Activated T-helper 1 cell treated with anti-CD3 and anti-CD28 coated beads, Interleukin-2, amount 50 U/mL, for 16 hours (primary cell): ENCODE results near the gene CLSTN2.

Source experiments
- DNase-seq, 2 donors: peaks; one replicate each; pipeline ENCODE4 v3.0.0-alpha.2; 2020; ENCODE audit warnings: low read depth in 1 of 2, low spot score in 1 of 2

The CLSTN2 gene

DNA sequence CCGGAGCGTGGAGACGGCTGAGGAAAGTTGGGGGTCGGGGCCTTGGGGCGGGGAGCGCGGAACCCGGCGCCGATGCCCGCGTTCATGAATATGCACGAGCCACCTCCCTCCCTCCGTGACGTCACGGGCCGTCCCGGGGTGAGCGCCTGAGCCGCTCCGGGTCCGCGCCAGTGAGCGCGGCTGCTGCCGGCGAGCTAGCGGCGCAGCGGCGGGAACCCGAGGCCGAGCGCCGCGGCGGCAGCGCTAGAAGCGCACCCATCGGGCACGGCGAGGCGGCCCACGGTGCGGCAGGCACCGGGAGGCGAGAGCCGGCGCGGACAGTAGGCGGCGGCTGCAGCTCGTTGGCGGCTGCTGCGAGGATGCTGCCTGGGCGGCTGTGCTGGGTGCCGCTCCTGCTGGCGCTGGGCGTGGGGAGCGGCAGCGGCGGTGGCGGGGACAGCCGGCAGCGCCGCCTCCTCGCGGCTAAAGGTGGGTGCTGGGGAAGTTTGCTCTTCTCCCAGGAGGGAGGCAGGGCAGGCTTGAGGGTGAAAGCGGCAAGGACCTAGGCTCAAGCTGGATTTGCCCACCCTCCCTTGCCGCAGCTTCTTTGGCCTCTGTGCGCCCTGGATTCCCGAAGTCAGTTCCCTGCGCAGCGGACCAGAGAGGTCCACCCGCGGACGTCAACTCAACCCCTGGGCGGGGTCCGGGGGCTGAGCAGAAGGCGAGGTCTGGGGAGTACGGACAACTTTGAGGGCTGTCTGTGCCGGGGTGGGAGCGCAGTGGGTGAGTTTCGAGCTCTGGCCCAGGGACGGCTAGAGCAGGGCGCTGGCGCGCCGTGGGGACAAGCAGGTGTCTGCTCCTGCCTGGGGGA lies at the start of gene CLSTN2:
CLSTN2 (plus strand) TSS at position 170 of the 850 bp plus-strand sequence.
- no peak for DNase-seq

DNA sequence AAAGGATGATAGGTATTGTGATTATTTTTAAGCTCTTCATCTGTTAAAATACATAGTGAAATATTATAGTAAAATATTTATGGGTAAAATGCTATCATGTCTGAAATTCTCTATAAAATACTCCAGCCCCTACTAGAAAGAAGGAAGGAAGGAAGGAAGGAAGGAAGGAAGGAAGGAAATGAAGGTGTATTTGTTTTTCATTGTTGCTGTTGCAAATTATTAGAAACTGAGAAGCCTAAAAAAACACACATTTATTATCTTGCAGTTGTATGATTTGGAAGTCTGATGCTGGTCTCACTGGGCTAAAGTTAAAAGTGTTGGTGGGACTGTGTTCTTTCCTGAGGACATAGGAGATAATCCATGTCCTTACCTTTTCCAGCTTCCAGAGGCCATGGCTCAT lies 47.6 kb upstream of the CLSTN2 start:
- DNase-seq: no peak

DNA sequence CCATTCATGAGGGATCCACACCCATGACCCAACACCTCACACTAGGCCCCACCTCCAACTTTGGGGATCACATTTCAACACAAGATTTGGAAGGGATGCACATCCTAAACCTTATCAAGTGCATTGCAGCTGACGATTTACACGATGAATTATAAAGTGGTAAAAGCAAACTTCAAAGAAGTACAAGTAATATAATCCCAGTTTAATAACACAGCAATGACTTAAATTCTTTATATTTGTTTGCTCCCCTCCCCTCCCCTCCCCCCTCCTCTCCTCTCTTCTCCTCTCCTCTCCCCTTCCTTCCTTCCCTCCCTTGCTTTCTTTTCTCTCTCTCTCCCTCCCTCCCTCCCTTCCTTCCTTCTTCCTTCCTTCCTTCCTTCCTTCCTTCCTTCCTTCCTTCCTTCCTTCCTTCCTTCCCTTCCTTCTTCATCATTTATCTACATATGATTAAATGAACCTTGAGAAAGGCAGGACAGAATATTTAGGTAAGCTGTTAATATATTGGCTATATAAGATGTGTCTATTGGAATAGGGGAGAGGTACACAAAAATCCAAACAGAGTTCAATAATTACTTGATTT lies 46.3 kb upstream of the CLSTN2 start:
- DNase-seq: no peak

DNA sequence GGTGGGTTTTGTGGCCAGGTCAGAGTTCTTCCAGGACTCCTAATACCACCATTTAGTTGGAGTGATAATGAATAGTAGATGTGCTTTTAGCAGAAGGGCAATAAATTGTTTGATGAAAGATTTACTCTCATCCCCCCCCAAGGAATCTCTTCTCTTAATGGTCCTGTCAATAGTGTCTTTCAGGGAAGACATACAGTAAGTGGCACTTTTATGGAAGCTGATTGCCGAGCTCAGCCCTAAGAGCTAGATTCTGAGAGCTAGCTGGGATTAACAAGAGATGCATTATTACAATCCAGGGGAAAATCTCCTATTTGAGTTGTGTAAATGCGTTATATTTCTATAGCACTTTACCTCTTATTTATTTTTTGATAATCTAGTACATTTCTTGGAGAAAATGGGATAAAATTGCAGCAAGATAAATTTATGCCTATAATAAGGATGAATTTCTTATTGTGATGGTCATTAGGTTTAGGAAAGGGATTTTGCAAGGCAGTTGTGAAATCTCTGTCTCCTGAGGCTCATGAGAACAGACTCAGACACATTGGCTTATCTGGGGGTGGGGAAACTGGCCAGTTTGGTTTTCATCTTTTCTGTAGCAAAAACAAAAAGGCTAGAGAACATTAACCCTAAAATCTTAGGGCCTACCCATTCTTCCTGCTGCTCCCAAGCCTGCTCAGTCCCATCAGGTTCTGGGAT lies 41.6 kb upstream of the CLSTN2 start:
- no peak for DNase-seq

DNA sequence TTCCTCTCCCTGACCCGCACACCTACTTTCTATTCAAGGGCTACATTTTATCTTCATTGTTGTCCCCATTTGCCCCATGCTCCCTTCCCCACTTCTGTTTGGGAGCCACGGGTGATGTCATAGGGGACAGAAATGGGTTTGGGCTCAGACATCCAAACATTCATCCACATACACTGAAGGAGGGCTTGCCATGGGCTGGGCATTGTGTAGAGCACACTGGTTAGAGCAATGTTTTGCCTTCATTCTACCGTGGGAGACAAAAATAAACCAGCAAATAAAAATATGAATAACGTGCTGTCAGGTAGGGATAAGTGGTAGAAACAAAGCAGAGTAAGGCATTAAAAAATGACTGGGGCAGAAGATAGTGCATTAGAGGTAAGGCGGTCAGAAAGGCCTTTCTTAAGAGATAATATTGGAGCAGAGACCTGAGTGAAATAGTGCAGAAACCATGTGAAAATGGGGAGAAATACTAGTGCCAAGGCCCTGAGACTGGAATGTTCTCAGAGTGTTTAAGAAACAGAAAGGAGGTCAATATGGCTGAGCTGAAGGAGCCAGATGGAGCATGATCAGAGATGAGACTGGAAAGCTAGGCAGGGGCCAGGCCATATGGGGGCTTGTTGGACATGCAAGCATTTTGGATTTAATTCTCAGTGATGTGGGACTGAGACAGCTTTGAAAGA lies 40.9 kb upstream of the CLSTN2 start:
- no peak for DNase-seq

DNA sequence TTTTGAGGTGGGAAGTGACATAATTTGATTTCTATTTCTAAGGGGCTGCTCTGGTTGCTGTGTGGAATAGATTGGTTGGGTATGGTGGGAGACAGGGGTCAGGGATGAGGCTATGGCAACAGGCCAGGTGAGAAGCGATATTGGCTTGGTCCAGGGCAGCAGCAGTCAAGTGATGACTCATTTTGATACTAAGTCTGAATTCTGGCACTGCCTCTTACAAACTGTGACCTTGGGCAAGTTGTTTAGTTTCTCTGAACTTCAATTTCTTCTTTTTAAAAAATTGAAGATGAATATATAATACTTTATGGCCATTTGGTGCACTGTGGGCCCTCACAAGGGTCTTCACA lies 40.4 kb upstream of the CLSTN2 start:
- DNase-seq: no peak

DNA sequence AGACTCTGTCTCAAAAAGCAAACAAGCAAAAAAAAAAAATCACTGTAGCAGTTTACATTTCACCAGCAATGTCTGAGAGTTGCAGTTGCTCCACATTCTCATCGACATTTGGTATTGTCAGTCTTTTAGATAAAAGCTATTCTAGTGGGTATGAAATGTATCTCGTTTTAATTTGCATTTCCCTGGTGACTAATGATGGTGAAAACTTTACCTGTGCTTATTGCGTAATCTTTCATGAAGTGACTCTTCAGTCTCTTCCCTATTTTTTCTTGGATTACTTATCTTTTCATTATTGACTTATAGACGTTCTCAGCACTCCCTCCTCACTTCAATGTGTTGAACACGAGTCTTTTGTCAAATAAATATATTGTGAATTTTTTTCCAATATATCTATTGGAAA lies 37.2 kb upstream of the CLSTN2 start:
- no peak for DNase-seq

DNA sequence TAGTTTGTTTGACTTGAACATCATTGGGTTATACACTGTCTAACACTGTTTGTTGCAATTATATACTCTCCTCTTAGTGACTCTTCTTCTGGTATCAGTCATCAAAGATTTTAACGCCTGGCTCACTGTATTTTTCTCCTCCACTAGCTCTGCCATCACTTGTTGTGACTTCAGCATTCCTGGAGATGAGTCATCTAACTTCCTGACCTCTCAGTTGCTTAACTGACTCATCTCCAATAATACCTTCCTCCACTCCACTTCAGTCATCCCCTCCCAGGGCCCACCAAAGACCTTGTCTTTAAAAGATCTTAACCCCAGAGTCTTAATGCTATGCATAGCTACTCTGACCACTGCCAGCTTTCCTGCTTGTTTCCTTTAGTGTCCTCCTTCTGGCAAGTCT lies 28.6 kb upstream of the CLSTN2 start:
- DNase-seq: no peak

DNA sequence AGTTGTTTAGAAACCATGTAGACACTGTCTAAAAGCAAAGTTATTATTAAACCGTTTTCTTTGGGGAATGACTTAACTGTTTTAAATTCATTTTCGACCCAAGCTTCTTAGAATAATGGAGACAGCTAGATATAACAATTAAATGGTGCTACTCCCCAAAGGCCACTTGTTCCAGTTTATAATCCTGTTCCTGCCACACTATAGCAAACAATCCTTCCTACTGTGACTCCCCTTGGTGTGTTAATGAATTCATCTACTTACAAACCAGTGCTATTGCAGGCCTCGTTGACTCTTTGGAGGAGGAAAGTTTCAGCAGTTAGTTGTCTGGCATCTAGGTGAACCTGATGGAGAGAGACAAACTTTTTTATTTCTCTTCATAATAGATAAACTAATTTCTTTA lies 25.2 kb upstream of the CLSTN2 start:
- DNase-seq: no peak

DNA sequence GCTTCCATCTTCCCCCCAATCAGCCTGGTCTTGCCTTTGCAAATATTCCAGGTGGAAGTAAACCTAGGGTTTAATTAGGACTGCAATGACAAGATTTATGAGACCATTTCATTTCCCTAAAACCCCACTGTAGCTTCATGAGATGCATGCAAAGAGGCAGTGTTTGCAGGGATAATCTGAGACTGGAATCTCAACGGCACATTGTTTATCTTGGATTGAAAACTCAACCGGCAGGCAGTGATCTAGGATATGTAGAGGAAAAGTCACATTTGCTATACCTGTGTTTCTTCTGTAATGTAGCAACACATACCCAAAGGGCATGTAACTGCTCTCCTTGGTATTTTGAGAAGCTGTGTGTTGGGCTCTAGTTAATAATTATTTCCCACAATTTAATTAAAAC lies 18.7 kb upstream of the CLSTN2 start:
- no peak for DNase-seq

DNA sequence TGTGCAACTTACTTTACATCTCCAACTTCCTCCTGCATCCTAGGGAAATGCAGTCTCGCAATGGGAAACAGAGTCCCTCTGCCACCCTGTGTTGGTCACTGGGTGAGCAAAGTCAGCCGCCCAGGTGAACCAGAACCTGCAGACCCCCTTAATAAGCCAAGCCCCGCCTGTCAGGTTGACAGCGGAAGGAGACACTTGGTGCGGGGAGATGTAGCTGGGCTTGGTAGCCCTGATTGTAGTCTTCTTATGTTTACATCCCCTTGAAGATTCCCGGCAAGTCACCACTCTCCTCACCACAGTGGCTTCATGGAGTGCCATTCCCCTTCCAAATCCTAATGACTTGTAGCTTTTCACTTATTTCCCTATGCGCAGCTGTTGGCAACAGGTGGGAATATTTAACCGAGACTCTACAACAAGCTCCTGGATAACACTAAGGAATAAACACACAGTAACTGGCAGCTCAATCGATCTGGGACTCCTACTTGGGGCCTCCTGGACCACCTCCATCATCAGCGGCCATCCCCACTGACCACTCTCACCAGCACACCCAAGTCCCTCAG lies 17.7 kb upstream of the CLSTN2 start:
- DNase-seq: no peak

DNA sequence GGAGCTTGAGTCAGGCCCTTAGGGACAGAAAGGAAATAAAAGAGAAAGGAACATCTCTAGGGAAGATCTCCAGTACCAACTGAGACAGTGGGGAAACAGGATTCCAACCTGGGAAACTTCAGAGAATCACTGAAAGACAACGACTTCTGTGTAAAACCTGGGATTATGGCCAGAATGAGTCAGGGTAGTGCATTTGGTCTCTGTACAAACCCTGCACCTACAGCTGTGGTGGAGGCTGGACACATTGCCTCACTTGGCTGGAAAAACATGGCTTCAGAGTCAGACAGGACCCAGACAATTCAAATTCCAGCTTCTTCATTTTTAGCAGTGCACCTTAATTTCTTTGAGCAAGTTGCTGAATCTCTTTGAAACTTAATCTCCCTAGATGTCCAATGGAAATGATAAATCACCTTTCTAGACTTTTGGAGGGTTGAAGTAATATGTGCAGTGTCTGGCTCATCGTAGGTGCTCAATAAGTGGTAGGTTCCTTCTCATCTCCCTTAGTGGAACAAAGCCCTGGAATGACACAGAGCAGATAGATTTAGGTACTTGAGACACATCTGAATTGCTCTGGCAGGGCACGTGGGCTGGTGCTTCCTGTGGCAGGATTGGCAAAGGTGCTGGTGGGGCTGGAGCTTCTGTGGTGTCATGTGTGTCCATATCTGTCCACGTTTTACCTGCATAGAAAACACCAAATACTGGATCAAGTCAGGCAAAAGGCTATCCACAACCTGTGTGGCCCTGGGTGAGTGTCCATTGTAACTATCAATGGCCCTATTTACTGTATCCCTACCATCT lies 6.1 kb upstream of the CLSTN2 start:
- DNase-seq: no peak

DNA sequence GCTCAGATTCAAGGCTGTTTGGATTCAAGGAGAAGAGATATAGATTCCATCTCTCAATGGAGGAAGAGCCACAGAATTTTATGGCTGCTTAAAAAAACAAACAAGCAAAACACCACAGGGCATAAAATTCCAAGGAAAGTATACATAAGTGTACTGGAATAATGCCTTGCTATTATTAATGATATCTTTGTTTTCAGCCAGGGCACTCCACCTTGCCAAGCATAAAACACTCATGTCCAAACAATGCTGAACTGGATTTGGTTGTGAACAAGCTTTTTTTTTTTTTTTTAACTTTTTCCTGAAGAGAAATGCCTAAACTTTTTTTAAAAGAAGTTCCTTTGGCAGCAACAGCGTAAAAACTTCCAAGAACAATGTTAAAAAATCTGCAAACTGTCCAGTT lies 4.8 kb upstream of the CLSTN2 start:
- no peak for DNase-seq

DNA sequence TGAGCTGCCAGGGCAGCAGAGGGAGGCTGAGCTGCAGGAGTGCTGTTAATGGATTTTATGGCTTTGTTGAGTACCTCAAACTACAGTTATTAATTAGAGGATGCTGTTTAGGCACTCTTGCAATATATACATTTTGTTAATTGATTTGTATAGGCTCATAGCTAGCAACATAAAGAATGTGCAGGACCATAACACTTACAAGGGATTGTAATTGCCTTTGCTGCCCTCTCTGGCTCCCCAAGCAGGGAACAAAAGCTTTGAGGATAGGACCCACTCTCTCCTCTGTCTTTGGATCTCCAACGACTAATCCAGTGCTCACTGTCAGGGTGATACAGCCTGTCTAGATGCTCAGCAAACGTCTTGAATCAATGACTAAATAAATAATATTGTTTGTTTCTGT lies 1.2 kb upstream of the CLSTN2 start:
- no peak for DNase-seq

DNA sequence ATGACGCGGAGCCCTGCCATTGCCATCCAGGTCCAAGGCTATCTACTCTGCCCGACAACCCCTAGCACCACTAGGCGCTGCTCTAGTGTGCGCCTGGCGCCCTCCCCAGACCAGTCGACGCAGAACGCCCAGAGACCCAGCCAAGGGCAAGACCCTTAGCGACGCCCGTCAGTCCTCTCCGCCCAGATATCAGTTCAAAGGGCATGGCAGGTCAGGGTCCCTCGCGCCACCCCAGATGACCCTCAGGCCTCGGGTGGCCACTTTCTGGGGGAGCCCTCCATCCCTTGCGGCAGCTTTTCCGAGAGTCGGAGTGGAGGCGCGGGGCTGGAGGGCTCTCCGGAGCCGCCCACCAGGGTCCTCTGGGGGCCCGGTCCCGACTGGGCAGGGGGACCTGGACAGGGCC lies 371 bp upstream of the CLSTN2 start:
- no peak for DNase-seq

DNA sequence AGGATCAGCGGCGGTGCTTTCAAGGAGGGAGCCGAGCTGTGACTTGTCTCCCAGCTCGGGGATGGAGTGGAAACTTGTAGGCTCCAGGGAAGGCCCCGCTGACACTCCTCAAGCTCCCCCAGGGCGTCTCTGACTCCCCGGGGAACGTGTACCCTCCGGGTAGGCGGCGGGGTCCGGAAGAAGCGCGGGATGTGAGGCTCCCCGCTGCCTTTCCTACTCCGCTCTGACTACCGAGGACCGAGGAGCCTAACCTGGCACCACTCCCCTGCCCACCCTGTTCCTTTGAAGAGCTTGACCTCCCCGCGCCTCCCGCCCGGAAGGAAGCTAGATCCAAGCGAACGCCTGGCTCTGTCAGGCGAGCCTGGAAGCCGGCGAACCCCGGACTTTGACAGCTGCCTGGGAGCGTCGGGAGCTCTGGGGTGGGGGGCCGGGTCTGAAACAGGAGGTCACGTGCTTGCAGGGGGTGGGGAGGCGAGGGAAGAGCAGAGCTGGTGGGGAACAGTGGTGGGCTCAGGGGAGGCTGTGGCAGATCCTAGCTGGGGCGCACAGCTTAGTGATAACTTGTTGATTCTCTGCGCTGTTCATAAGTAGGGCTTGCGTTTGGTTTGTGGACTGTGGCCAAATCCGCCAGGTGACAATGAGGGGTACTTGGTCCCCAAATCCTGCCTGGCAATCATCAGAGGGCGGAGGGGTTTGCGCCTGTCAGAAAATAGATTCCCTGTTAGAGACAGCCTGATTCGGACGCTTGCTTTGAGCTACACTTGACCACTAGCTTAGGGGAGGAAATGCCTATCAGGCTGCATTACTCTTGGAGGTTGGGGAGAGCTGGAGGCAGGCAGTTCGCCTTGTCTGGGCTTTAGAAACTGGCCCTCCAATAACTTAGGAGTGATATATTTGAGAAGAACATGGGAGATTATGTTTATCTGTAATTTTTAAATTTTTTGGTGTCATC lies 1.2 kb downstream of the CLSTN2 start:
- no peak for DNase-seq

DNA sequence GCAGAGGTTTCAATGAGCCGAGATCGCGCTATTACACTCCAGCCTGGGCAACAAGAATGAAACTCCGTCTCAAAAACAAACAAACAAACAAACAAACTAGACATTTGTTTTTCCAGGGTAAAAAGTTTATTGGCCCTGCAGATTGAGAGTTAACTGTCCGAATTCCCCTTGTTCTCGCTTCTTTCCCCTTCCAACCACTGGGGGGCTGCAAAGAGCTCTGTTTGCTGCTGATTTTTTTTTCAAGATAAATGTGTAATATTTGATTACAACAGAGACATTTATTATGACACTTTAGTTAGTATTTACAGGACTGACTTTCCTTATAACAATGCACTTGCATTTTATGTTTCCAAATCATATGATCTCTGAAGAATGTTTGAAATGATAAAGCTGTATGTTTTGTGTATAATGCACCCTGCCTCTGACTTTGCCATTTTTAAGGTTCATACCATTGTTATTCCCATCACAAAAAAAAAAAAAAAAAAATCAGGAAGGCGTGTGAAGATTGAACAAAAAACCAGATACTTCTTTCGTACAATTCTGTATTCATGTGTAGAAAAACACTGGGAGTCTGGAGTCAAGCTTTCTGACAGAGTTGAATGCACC lies 2.8 kb downstream of the CLSTN2 start:
- no peak for DNase-seq

DNA sequence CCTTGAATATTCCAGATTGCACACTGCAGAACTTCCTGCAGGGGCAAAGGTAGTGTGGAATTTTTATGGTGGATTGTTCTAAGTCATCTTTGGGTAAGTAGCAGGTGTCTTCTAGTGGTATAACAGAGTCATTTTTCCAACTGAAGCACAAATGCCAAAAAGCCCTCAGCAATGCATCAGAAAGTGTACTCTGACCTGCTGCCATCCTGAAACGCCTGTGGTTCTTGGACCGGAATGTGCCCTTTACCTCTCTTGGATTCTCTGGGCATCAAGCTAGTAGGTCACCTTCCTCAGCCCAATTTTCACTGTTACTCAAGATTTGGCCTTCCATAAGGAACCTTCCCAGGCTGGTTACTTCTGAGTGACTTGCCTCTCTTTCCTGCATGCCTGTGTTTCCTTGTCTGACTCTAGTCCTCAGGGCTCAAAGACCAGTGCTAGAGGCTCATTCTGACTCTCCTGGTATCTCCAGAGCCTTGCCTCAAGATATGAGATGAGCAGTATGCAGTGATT lies 4.8 kb downstream of the CLSTN2 start:
- DNase-seq: no peak

DNA sequence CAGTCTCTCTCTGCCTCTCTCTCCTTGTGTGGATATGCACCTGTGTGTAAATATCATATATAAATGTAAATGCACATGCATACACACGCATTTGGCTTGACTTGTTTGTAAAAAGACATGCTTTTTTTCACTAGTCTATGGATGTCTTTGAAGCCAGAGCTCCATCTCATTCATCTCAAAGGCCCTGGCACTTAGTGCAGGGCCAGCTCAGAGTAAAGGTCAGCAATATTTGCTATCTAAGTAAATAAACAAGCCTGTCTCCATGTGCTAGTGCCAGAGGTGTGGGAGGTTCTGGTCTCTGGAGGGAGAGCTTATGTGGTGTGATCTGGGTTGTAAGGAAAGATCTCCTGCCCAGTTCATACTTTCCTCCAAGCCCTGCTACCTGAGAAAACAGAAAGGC lies 5.6 kb downstream of the CLSTN2 start:
- no peak for DNase-seq
